B cell (primary cell): Measurements from ENCODE around the gene GAK. TPM values are rescaled to one million over a fixed set of nuclear protein-coding genes. Genes with fewer than 3 reads are reported as not detected.
A peak's percentile ranks its signal among the peaks of the same experiment; 100 is the strongest.

Source experiments
- ATAC-seq: fragments of 200-7000 bp; cut with Tn5 transposase; one replicate; pipeline ENCODE4 v1.10.0; 2021; ENCODE audit warnings: low read depth, mild to moderate bottlenecking, moderate number of reproducible peaks, moderate library complexity
- CTCF ChIA-PET: fragments of 350-600 bp; sonication (Branson Sonifier 250); formaldehyde crosslinking; loops from one replicate; lab custom pipeline; 2021; ENCODE audit warnings: antibody characterized with exemption, inconsistent platforms; lab: Charles Lee
- POLR2A ChIA-PET: fragments of 350-600 bp; sonication (Branson Sonifier 250); formaldehyde crosslinking; loops from one replicate; lab custom pipeline; 2021; ENCODE audit warnings: antibody characterized with exemption; lab: Charles Lee
- DNase-seq: peaks from one replicate; pipeline ENCODE4 v3.0.0; 2013
- H2AFZ ChIP-seq: 2 replicates; pipeline ENCODE4 v1.6.1; 2012; ENCODE audit warnings: mild to moderate bottlenecking, low read depth, low read length; ENCODE audit not compliant: insufficient read depth, poor library complexity, severe bottlenecking
- H3K27ac ChIP-seq, 2 donors: 1 replicate in 1 of 2; 2 replicates in 1 of 2; pipeline ENCODE4 v1.5.1; 2012 to 2013; ENCODE audit warnings: low read length in 2 of 2, mild to moderate bottlenecking in 2 of 2, moderate library complexity in 1 of 2
- H3K27me3 ChIP-seq, 4 experiments: fragments of 200-600 bp in 1 of 4; sonication (generic) in 1 of 4; replicated peaks in 1 of 4; 1 replicate in 2 of 4; 2 replicates in 2 of 4; pipeline versions ENCODE4 v1.6.1 to v1.7.0; 2013 to 2016; ENCODE audit warnings: low read length in 3 of 4, mild to moderate bottlenecking in 2 of 4, mixed read lengths in 1 of 4, moderate library complexity in 1 of 4; ENCODE audit not compliant: insufficient read depth in 4 of 4, control insufficient read depth in 3 of 4; ENCODE audit errors: control extremely low read depth in 1 of 4
- H3K36me3 ChIP-seq, 2 experiments: replicated peaks in 1 of 2; 1 replicate in 1 of 2; 2 replicates in 1 of 2; pipeline versions ENCODE4 v1.6.1 to v1.7.1; 2013; ENCODE audit warnings: low read length in 1 of 2; ENCODE audit not compliant: insufficient read depth in 2 of 2, control insufficient read depth in 1 of 2; ENCODE audit errors: control extremely low read depth in 1 of 2, extremely low read depth in 1 of 2
- H3K4me1 ChIP-seq, 2 donors: fragments of 200-600 bp in 1 of 2; sonication (generic) in 1 of 2; 1 replicate in 1 of 2; 2 replicates in 1 of 2; pipeline versions ENCODE4 v1.5.1 to v1.6.1; 2013 to 2017; ENCODE audit warnings: low read length in 2 of 2; ENCODE audit not compliant: control insufficient read depth in 2 of 2, insufficient read depth in 2 of 2
- H3K4me2 ChIP-seq: replicated peaks from 2 replicates; pipeline ENCODE3; 2012; ENCODE audit warnings: mild to moderate bottlenecking, low read depth, low read length; ENCODE audit not compliant: poor library complexity, severe bottlenecking
- H3K4me3 ChIP-seq, 5 experiments: fragments of 200-600 bp in 1 of 5; sonication (generic) in 1 of 5; 1 replicate in 3 of 5; 2 replicates in 2 of 5; pipeline versions ENCODE4 v1.5.1 to v1.7.0; 2011 to 2016; ENCODE audit warnings: low read length in 4 of 5, mild to moderate bottlenecking in 4 of 5, low read depth in 2 of 5, control low read depth in 1 of 5, moderate library complexity in 1 of 5; ENCODE audit not compliant: insufficient read depth in 1 of 5; ENCODE audit errors: control extremely low read depth in 1 of 5, extremely low read depth in 1 of 5
- H3K79me2 ChIP-seq: fragments of 200-600 bp; sonication (generic); one replicate; pipeline ENCODE4 v1.6.0; 2016; ENCODE audit warnings: low read length; ENCODE audit not compliant: control insufficient read depth, insufficient read depth
- H3K9ac ChIP-seq: fragments of 200-600 bp; sonication (generic); 2 replicates; pipeline ENCODE4 v1.6.1; 2017; ENCODE audit warnings: mild to moderate bottlenecking, low read length, moderate library complexity
- H3K9me3 ChIP-seq, 3 donors: one replicate each; pipeline versions ENCODE4 v1.6.1 to v1.7.1; 2013; ENCODE audit warnings: low read length in 2 of 3; ENCODE audit not compliant: control insufficient read depth in 2 of 3, insufficient read depth in 1 of 3; ENCODE audit errors: control extremely low read depth in 1 of 3
- H4K20me1 ChIP-seq: 2 replicates; pipeline ENCODE4 v1.6.0; 2012; ENCODE audit warnings: mild to moderate bottlenecking, low read length; ENCODE audit not compliant: insufficient read depth, control insufficient read depth, poor library complexity, severe bottlenecking
- H3K27ac Mint-ChIP-seq: one replicate; pipeline ENCODE4 v1.8.0; 2021; ENCODE audit warnings: mixed read lengths
- H3K27me3 Mint-ChIP-seq: one replicate; pipeline ENCODE4 v1.8.0; 2021; ENCODE audit warnings: mixed read lengths
- H3K4me1 Mint-ChIP-seq: one replicate; pipeline ENCODE4 v1.8.0; 2021; ENCODE audit warnings: mixed read lengths
- H3K4me3 Mint-ChIP-seq: one replicate; pipeline ENCODE4 v1.8.0; 2021; ENCODE audit warnings: mixed read lengths
- H3K9me3 Mint-ChIP-seq: one replicate; pipeline ENCODE4 v1.8.0; 2022; ENCODE audit warnings: mixed read lengths; ENCODE audit not compliant: insufficient read depth
- EZH2 ChIP-seq: IDR thresholded peaks from 2 replicates; pipeline ENCODE4 v1.6.1; 2012; ENCODE audit warnings: borderline replicate concordance, low read depth, mild to moderate bottlenecking, moderate library complexity, low read length; ENCODE audit not compliant: insufficient read depth, poor library complexity, severe bottlenecking
- WGBS: methylation state at CpG from one replicate; pipeline ENCODE4 v1.1.5; 2013; ENCODE audit warnings: missing lambda C conversion rate; ENCODE audit not compliant: insufficient coverage; 5-methylcytosine and 5-hydroxymethylcytosine counted together
- intact Hi-C: fragments of 100-400 bp; cut with micrococcal nuclease; formaldehyde crosslinking; loops from one replicate; pipeline ENCODE4 v1.10.0; 2022
- polyA plus RNA-seq: library from polyadenylated mRNA; depleted of rRNA; stranded (reverse); fragments of >200 nt; gene quantifications from 2 replicates; pipeline ENCODE4 v1.2.3, GENCODE V29; 2012
- total RNA-seq, 2 donors: library from RNA; stranded (reverse); fragments of 120-200 nt in 1 of 2; gene quantifications; 1 replicate in 1 of 2; 2 replicates in 1 of 2; pipeline versions ENCODE4 v1.2.3 to v1.2.4, GENCODE V29; 2013 to 2022
- TF ChIP-seq, protein P1 (sequence below): fragments of 200-600 bp; IDR thresholded peaks from one replicate; pipeline ENCODE4 v1.8.0; 2022; ENCODE audit warnings: antibody characterized with exemption, mild to moderate bottlenecking

Gene GAK
- total and polyA plus RNA-seq, 2 donors (not counting 1 experiment from before 2014, with no cell fraction given): 113 to 283 TPM

DNA sequence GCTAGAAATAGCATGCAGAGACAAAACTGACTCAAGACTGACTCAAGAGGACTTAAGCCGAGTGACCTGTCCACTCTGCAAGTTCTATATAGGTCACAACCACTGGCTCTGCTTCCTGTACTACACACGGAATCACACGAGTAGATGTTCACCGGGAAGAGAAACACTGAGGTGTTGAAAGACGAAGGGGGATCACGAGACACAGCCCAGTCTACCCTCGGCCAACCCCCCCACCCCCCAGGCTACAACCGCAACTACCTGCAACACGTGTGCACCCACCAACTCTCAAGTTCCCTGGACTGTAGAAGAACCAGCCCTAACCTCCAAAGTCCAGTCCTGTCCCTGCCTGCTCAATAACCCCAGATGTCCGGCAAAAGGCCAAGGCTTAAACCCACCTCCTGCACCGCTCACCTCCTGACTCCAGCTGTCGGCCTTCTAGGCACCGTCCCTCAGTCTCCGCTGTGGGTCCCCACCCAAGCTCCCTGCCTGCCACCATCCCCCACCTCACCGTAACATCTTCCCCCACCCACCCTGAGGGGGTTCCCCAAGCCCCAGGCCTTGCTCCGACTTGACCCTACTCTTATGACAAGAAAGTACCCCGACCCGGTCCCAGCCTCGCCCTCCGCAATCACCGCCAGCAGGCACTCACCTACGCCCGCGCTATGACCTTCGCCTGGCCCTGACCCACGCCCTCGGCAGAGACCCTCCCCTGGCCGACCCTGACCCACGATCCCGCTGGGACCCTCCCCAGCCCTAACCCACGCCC is 739 bp downstream of the GAK start:
- no peak for ATAC-seq
- H3K27ac Mint-ChIP-seq: peak overlapping the region; percentile 96
- H3K27me3 Mint-ChIP-seq: no peaks in the 10 kb centered on the region
- intact Hi-C loops: loop anchor here (10.0 kb wide), 2 partner anchors 227 to 437 kb away; partner anchors contain the start of genes PCGF3, PIGG and ZNF721
- H3K27me3 ChIP-seq: no peaks in the 10 kb centered on the region
- H3K9ac ChIP-seq: peak overlapping the region; percentile 99
- peak; percentile 43 for DNase-seq
- H3K4me1 ChIP-seq: peaks cover 62% of the 10 kb centered on the region in 2 donors
- peaks cover 75% of the 10 kb centered on the region for H3K79me2 ChIP-seq
- peak overlapping the region; percentile 62 to 99 (median 93) for H3K4me3 ChIP-seq
- ChIA-PET POLR2A (interaction anchor here (0.6 to 2.5 kb wide), 3 partner anchors 8 to 182 kb away, joined by 3 to 25 read pairs (median 8); partner anchors contain the start of genes IDUA and RNF212), CTCF (interaction anchor here (1.0 to 9.9 kb wide), 3 partner anchors 9 to 56 kb away, joined by 3 to 68 read pairs (median 11); partner anchors contain the start of gene IDUA)
- H4K20me1 ChIP-seq: peaks cover 45% of the 10 kb centered on the region
- H3K4me3 Mint-ChIP-seq: peak overlapping the region; percentile 91
- H3K9me3 ChIP-seq: no peaks in the 10 kb centered on the region
- 7% methylated on average over 28 of the region's 31 CpGs for WGBS
- H3K4me1 Mint-ChIP-seq: peaks cover 79% of the 10 kb centered on the region
- H3K9me3 Mint-ChIP-seq: no peaks in the 10 kb centered on the region
- peak overlapping the region; percentile 97 for H3K4me2 ChIP-seq
- peak overlapping the region; percentile 82 for H2AFZ ChIP-seq
- H3K36me3 ChIP-seq: peaks cover 0 to 6% of the 10 kb centered on the region in 2 experiments
- peak overlapping the region; percentile 62 to 98 for H3K27ac ChIP-seq
- TF ChIP-seq, protein P1, sequence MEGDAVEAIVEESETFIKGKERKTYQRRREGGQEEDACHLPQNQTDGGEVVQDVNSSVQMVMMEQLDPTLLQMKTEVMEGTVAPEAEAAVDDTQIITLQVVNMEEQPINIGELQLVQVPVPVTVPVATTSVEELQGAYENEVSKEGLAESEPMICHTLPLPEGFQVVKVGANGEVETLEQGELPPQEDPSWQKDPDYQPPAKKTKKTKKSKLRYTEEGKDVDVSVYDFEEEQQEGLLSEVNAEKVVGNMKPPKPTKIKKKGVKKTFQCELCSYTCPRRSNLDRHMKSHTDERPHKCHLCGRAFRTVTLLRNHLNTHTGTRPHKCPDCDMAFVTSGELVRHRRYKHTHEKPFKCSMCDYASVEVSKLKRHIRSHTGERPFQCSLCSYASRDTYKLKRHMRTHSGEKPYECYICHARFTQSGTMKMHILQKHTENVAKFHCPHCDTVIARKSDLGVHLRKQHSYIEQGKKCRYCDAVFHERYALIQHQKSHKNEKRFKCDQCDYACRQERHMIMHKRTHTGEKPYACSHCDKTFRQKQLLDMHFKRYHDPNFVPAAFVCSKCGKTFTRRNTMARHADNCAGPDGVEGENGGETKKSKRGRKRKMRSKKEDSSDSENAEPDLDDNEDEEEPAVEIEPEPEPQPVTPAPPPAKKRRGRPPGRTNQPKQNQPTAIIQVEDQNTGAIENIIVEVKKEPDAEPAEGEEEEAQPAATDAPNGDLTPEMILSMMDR: no peak
- no peak for TF ChIP-seq EZH2
